DMS79 treated with DMSO at 0.1 percent for 48 hours (cell line): ENCODE measurements around the gene PARVG.
"Not testable (repeated sequence)": the region's sequence is repeated elsewhere in the genome, so short reads cannot be mapped to it uniquely, and the experiment has no call there.

Source experiments
- DNase-seq: peaks from one replicate; lab custom pipeline; 2025; lab: John Stamatoyannopoulos, UW

PARVG gene

GRCh38 chr22:44211946-44212930 is 31.5 kb downstream of the PARVG start:
- DNase-seq = no peak

DNA sequence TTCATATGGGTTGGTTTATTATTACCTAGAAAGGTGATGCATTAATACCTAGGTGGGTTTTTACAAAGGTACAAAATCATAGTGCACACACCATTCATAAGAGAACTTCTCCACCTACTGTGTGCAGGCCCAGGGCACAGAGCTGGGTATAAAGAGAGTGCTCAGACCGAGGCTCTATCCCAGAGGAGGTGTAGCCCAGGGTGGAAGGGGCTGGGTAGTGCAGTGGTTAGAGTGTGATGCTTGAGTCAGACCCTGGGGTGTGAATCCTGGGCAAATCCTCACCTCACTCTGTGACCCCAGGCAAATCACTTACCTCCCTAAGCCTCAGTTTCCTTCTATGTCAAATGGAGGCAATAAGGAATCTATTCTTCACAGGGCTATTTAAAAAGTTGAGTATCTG is 32.2 kb downstream of the PARVG start:
- no peak for DNase-seq

- DNase-seq = no peak
Observed at GRCh38 chr22:44213489-44214043, 32.8 kb downstream of the PARVG start.

- no peak for DNase-seq
Observed at GRCh38 chr22:44214187-44214586, 33.5 kb downstream of the PARVG start.

GRCh38 chr22:44214764-44215163 is 34.0 kb downstream of the PARVG start:
- DNase-seq = no peak

- DNase-seq = no peak
Observed at GRCh38 chr22:44215287-44215686, 34.6 kb downstream of the PARVG start.

- no peak for DNase-seq
Observed at GRCh38 chr22:44217346-44217745, 36.6 kb downstream of the PARVG start.

DNA sequence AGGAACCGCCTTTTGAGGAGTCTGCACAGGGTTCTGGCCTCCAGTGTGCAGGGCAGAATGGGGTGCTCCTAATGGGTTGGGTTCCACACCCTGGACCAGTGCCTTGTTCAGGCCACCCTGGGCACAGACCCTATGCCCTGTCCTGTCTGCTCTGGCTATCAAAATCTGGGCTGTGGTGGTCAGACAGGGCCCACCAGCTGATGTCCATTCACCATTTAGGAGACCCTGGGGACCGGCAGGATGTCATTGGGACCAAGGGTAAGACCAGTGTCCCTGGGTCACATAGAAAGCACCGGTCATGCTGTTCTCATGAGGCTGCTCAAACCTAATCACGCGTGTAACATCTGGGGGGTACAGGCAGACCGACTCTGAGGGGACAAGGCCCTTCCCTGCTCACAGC is 37.3 kb downstream of the PARVG start:
- no peak for DNase-seq

GRCh38 chr22:44219101-44219870 is 38.6 kb downstream of the PARVG start:
- no peak for DNase-seq

- no peak for DNase-seq
Observed at GRCh38 chr22:44220727-44221680, 40.3 kb downstream of the PARVG start.

GRCh38 chr22:44221710-44222475 is 41.2 kb downstream of the PARVG start:
- DNase-seq = no peak

GRCh38 chr22:44224166-44224565 is 43.4 kb downstream of the PARVG start:
- no peak for DNase-seq

- no peak for DNase-seq
Observed at GRCh38 chr22:44225091-44225689, 44.5 kb downstream of the PARVG start.

GRCh38 chr22:44225812-44226211 is 45.1 kb downstream of the PARVG start:
- no peak for DNase-seq

- DNase-seq = no peak
Observed at GRCh38 chr22:44229331-44229730, 48.6 kb downstream of the PARVG start.

- DNase-seq = no peak
Observed at GRCh38 chr22:44229809-44230208, 49.1 kb downstream of the PARVG start.

DNA sequence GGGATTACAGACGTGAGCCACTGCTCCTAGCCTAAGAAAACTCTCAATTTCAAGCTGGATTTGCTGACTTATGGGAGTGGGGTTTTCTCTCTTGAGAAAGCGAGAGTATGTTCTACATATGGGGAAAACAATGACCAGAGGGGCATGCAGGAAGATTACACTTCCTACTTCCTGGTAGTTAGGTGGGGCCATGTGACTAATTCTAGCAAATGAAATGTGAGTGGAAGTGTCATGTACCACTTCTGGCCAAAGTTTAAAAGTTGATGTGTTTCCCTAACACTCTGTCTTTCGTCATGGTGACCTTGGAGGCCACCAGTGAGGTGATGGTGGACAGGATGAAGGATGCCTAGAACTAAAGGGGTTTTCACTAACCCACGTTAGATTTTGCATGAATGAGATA is 50.5 kb downstream of the PARVG start:
- no peak for DNase-seq

GRCh38 chr22:44234372-44234771 is 53.6 kb downstream of the PARVG start:
- DNase-seq = not testable (repeated sequence)

GRCh38 chr22:44237290-44237689 is 56.6 kb downstream of the PARVG start:
- no peak for DNase-seq

- DNase-seq = not testable (repeated sequence)
Observed at GRCh38 chr22:44241121-44241520, 60.4 kb downstream of the PARVG start.
